K562 (cell line): ENCODE results near the gene LPAR4. TPM values are rescaled to one million over a fixed set of nuclear protein-coding genes. Genes with fewer than 3 reads are reported as not detected.

Experiments used
- ATAC-seq: fragments of 200-7000 bp; cut with Tn5 transposase; 3 replicates; pipeline ENCODE4 v1.9.1; 2020; ENCODE audit warnings: moderate library complexity
- BruUV-seq: library from RNA; stranded (reverse); fragments of 400-500 nt; replicated peaks from 2 replicates; lab custom pipeline; 2021; lab: Mats Ljungman, UMichigan
- CTCF ChIA-PET: fragments of 300-600 bp; formaldehyde crosslinking; extraction: SDS; loops from one replicate; lab custom pipeline; 2021; ENCODE audit warnings: low intra/inter-chr PET ratio; lab: Yijun Ruan, JAX
- POLR2A ChIA-PET: fragments of 300-600, 350-650 bp; sonication (Branson Sonifier 250); formaldehyde crosslinking; extraction: SDS; loops from one replicate; lab custom pipeline; 2021; ENCODE audit warnings: antibody characterized with exemption, inconsistent platforms; lab: Yijun Ruan, JAX
- DNase-seq, 4 experiments: peaks; one replicate each; pipeline versions ENCODE4 v3.0.0 to v3.0.0-alpha.2; 2011 to 2018; ENCODE audit warnings: low spot score in 3 of 4, mixed read lengths in 3 of 4; ENCODE audit errors: extremely low read depth in 1 of 4
- FAIRE-seq: peaks from 2 replicates; lab custom pipeline; 2011; peaks lifted over from hg19 to GRCh38; lab: Jason Lieb, UNC
- H2AFZ ChIP-seq: 2 replicates; pipeline ENCODE4 v1.6.0; 2011; ENCODE audit warnings: low read depth, low read length, control low read depth, inconsistent platforms
- H3K27ac ChIP-seq: fragments of 200-600 bp; 3 replicates; pipeline ENCODE4 v1.8.0; 2011; ENCODE audit warnings: low read depth, mild to moderate bottlenecking, control low read depth, inconsistent platforms, low read length, moderate library complexity, mixed read lengths; ENCODE audit errors: extremely low read depth
- H3K27me3 ChIP-seq, 2 experiments: fragments of 300-600 bp in 1 of 2; 2 replicates in 1 of 2; 3 replicates in 1 of 2; pipeline versions ENCODE4 v1.6.0 to v1.8.0; 2011; ENCODE audit warnings: inconsistent platforms in 2 of 2, low read length in 2 of 2, mild to moderate bottlenecking in 1 of 2, mixed read lengths in 1 of 2, moderate library complexity in 1 of 2; ENCODE audit not compliant: control insufficient read depth in 2 of 2, insufficient read depth in 2 of 2
- H3K36me3 ChIP-seq: fragments of 300-600 bp; 3 replicates; pipeline ENCODE4 v1.8.0; 2011; ENCODE audit warnings: mild to moderate bottlenecking, low read length, inconsistent platforms; ENCODE audit not compliant: control insufficient read depth, insufficient read depth
- H3K4me1 ChIP-seq, 2 experiments: fragments of 200-600 bp in 1 of 2; replicated peaks in 1 of 2; 2 replicates in 1 of 2; 3 replicates in 1 of 2; pipeline versions ENCODE4 v1.5.1 to v1.8.0; 2011; ENCODE audit warnings: inconsistent platforms in 2 of 2, low read length in 2 of 2, mild to moderate bottlenecking in 1 of 2, mixed read lengths in 1 of 2, moderate library complexity in 1 of 2; ENCODE audit not compliant: control insufficient read depth in 2 of 2, insufficient read depth in 2 of 2
- H3K4me2 ChIP-seq: 2 replicates; pipeline ENCODE4 v1.6.1; 2011; ENCODE audit warnings: low read length, control low read depth, inconsistent platforms, mixed read lengths; ENCODE audit not compliant: insufficient read depth
- H3K4me3 ChIP-seq: fragments of 200-600 bp; sonication (generic), shearing (Covaris generic); 2 replicates; pipeline ENCODE4 v1.5.1; 2016; ENCODE audit warnings: control low read depth, inconsistent platforms
- H3K79me2 ChIP-seq: fragments of 200-600 bp; 3 replicates; pipeline ENCODE4 v1.8.0; 2011; ENCODE audit warnings: low read length, inconsistent platforms; ENCODE audit not compliant: control insufficient read depth, insufficient read depth
- H3K9ac ChIP-seq, 2 experiments: 2 replicates each; pipeline versions ENCODE4 v1.6.0 to v1.6.1; 2011; ENCODE audit warnings: low read depth in 2 of 2, low read length in 2 of 2, control low read depth in 1 of 2, inconsistent platforms in 1 of 2, mild to moderate bottlenecking in 1 of 2, mixed read lengths in 1 of 2; ENCODE audit not compliant: insufficient read depth in 1 of 2
- H3K9me1 ChIP-seq: one replicate; pipeline ENCODE4 v1.6.0; 2011; ENCODE audit warnings: inconsistent platforms, mild to moderate bottlenecking, low read length, moderate library complexity; ENCODE audit not compliant: control insufficient read depth, insufficient read depth
- H3K9me3 ChIP-seq: replicated peaks from 2 replicates; pipeline ENCODE4 v1.5.1; 2011; ENCODE audit warnings: low read depth, low read length, inconsistent platforms; ENCODE audit not compliant: control insufficient read depth, insufficient read depth
- H4K20me1 ChIP-seq: replicated peaks from 2 replicates; pipeline ENCODE4 v1.6.1; 2011; ENCODE audit warnings: low read length, inconsistent platforms, mixed read lengths; ENCODE audit not compliant: control insufficient read depth, insufficient read depth
- CCAR2 ChIP-seq: fragments of 200-400 bp; formaldehyde crosslinking; IDR thresholded peaks from 2 replicates; pipeline ENCODE4 v1.6.1; 2017; ENCODE audit warnings: mild to moderate bottlenecking, low read depth, low read length
- FOXA3 ChIP-seq, 2 experiments: fragments of 450-650 bp in 1 of 2; sonication (generic) in 1 of 2; formaldehyde crosslinking; IDR thresholded peaks in 1 of 2; conservative IDR thresholded peaks in 1 of 2; 2 replicates each; pipeline versions ENCODE4 v1.4.0 to v1.8.0; 2020 to 2022; ENCODE audit warnings: mild to moderate bottlenecking in 2 of 2, missing genetic modification reagents in 1 of 2
- IRF2 ChIP-seq: sonication (generic); formaldehyde crosslinking; IDR thresholded peaks from 2 replicates; pipeline ENCODE4 v1.8.1; 2022; ENCODE audit warnings: mild to moderate bottlenecking, missing genetic modification reagents
- LCOR ChIP-seq: sonication (generic); formaldehyde crosslinking; IDR thresholded peaks from 2 replicates; pipeline ENCODE4 v1.8.0; 2022; ENCODE audit warnings: mild to moderate bottlenecking, missing genetic modification reagents
- SOX6 ChIP-seq: fragments of 450-650 bp; IDR thresholded peaks from 2 replicates; pipeline ENCODE4 v1.6.1; 2014; ENCODE audit warnings: mild to moderate bottlenecking
- SP2 ChIP-seq: IDR thresholded peaks from 2 replicates; pipeline ENCODE4 v1.6.1; 2011; ENCODE audit warnings: mild to moderate bottlenecking, low read depth, low read length, moderate library complexity; ENCODE audit not compliant: poor library complexity, severe bottlenecking; ENCODE audit errors: extremely low read depth
- WGBS: fragments of 100-300 bp; shearing (Covaris generic); methylation state at CpG from one replicate; pipeline ENCODE4 v1.1.6; 2016; ENCODE audit warnings: low coverage, mixed read lengths; ENCODE audit not compliant: insufficient coverage; ENCODE audit errors: missing lambda C conversion rate; 5-methylcytosine and 5-hydroxymethylcytosine counted together
- in situ Hi-C: fragments of 300-500 bp; cut with MboI; formaldehyde crosslinking; loops from 4 replicates; pipeline ENCODE4 v1.15.0; 2018; ENCODE audit warnings: inconsistent platforms, mixed read lengths
- intact Hi-C: fragments of 100-400 bp; cut with micrococcal nuclease; formaldehyde crosslinking; loops from 2 replicates; pipeline ENCODE4 v1.14.2; 2022
- polyA plus RNA-seq, 8 experiments: library from polyadenylated mRNA; depleted of rRNA in 4 of 8; stranded (reverse) in 5 of 8; unstranded in 3 of 8; fragments of >200 nt; fragmentation: Nextera tagmentation in 2 of 8; fragmentation: Illumina TruSeq in 1 of 8; extraction: Ambion mirVana in 2 of 8; extraction: Trizol in 1 of 8; gene quantifications; 2 replicates each; pipeline versions ENCODE4 v1.2.1 to v1.2.3, GENCODE V29; 2011 to 2014; ENCODE audit warnings: inconsistent platforms in 1 of 8, missing spikeins in 1 of 8
- total RNA-seq, 7 experiments: library from RNA; depleted of rRNA in 6 of 7; stranded (reverse); fragments of >200 nt in 6 of 7; fragmentation: Illumina TruSeq in 2 of 7; extraction: Trizol in 2 of 7; gene quantifications; 2 replicates each; pipeline versions ENCODE4 v1.2.1 to v1.2.3, GENCODE V29; 2011 to 2021; ENCODE audit warnings: low replicate concordance in 1 of 7
- TF ChIP-seq, protein P1 (sequence below): fragments of 450-650 bp; IDR thresholded peaks from 2 replicates; pipeline ENCODE4 v1.6.1; 2018; ENCODE audit warnings: mild to moderate bottlenecking, low read depth; ENCODE audit not compliant: partially characterized antibody
- TF ChIP-seq, protein P2 (sequence below): fragments of 450-650 bp; formaldehyde crosslinking; IDR thresholded peaks from 2 replicates; pipeline ENCODE4 v1.4.0; 2020; ENCODE audit warnings: mild to moderate bottlenecking
- TF ChIP-seq, protein P3 (sequence below): fragments of 250-450 bp; sonication (Bioruptor Pico); IDR thresholded peaks from 2 replicates; pipeline ENCODE4 v1.8.0; 2021; ENCODE audit warnings: moderate library complexity, mild to moderate bottlenecking, inconsistent platforms

The LPAR4 gene
- total and polyA plus RNA-seq, 9 of the 15 experiments (the other 6 are each of a cell fraction or from before 2014, with no cell fraction given) = not detected

DNA sequence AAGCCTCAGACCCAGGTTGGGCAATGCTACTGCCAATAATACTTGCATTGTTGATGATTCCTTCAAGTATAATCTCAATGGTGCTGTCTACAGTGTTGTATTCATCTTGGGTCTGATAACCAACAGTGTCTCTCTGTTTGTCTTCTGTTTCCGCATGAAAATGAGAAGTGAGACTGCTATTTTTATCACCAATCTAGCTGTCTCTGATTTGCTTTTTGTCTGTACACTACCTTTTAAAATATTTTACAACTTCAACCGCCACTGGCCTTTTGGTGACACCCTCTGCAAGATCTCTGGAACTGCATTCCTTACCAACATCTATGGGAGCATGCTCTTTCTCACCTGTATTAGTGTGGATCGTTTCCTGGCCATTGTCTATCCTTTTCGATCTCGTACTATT, 7.4 kb downstream of the LPAR4 start:
- H3K79me2 ChIP-seq = no peaks in the 10 kb centered on the region
- no peak for FAIRE-seq
- H2AFZ ChIP-seq = no peak overlapping the region
- no peaks in the 10 kb centered on the region for H3K9me1 ChIP-seq
- no peaks in the 10 kb centered on the region for H3K27me3 ChIP-seq
- ChIA-PET CTCF (no interaction called here), POLR2A (no interaction called here)
- no peak for DNase-seq
- no peak overlapping the region for H3K4me2 ChIP-seq
- no peaks in the 10 kb centered on the region for H3K9me3 ChIP-seq
- H3K4me1 ChIP-seq = no peaks in the 10 kb centered on the region
- no peak for ATAC-seq
- no peak overlapping the region for H3K9ac ChIP-seq
- in situ Hi-C loops (no loop called here), intact Hi-C loops (no loop called here)
- no peaks in the 10 kb centered on the region for H4K20me1 ChIP-seq
- no TSS peak for BruUV-seq
- H3K36me3 ChIP-seq = no peaks in the 10 kb centered on the region
- H3K27ac ChIP-seq = no peak overlapping the region
- TF ChIP-seq SP2 (no peak), FOXA3 (CRISPR knock-in tag; conservative IDR thresholded peaks at IDR 0.05 in 1 of 2, IDR thresholded peaks at IDR 0.05 in 1 of 2) (no peak), SOX6 (no peak), LCOR (no peak), CCAR2 (no peak), IRF2 (CRISPR knock-in tag) (no peak)
- TF ChIP-seq, protein P1, sequence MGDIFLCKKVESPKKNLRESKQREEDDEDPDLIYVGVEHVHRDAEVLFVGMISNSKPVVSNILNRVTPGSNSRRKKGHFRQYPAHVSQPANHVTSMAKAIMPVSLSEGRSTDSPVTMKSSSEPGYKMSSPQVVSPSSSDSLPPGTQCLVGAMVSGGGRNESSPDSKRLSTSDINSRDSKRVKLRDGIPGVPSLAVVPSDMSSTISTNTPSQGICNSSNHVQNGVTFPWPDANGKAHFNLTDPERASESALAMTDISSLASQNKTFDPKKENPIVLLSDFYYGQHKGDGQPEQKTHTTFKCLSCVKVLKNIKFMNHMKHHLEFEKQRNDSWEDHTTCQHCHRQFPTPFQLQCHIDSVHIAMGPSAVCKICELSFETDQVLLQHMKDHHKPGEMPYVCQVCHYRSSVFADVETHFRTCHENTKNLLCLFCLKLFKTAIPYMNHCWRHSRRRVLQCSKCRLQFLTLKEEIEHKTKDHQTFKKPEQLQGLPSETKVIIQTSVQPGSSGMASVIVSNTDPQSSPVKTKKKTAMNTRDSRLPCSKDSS = no peak
- TF ChIP-seq, protein P2, sequence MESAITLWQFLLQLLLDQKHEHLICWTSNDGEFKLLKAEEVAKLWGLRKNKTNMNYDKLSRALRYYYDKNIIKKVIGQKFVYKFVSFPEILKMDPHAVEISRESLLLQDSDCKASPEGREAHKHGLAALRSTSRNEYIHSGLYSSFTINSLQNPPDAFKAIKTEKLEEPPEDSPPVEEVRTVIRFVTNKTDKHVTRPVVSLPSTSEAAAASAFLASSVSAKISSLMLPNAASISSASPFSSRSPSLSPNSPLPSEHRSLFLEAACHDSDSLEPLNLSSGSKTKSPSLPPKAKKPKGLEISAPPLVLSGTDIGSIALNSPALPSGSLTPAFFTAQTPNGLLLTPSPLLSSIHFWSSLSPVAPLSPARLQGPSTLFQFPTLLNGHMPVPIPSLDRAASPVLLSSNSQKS (CRISPR knock-in tag) = no peak
- TF ChIP-seq, protein P3, sequence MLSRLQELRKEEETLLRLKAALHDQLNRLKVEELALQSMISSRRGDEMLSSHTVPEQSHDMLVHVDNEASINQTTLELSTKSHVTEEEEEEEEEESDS (CRISPR knock-in tag) = no peak
- WGBS = 0% methylated on average over 5 of the region's 5 CpGs
- H3K4me3 ChIP-seq = no peak overlapping the region
